K562 (cell line): ENCODE measurements around the gene CD19. TPM values are rescaled to one million over a fixed set of nuclear protein-coding genes. Genes with fewer than 3 reads are reported as not detected.
A peak's percentile ranks its signal among the peaks of the same experiment; 100 is the strongest.

Experiments used
- BCOR ChIP-seq: fragments of 450-650 bp; IDR thresholded peaks from 2 replicates; pipeline ENCODE4 v1.6.1; 2016
- CHCHD3 ChIP-seq: fragments of 250-450 bp; sonication (Bioruptor Pico); IDR thresholded peaks from 2 replicates; pipeline ENCODE4 v2.1.2; 2022; ENCODE audit warnings: mild to moderate bottlenecking
- CSDE1 ChIP-seq, 2 experiments: fragments of 450-650 bp; IDR thresholded peaks; 2 replicates each; pipeline ENCODE4 v1.6.1; 2016; ENCODE audit warnings: mild to moderate bottlenecking in 1 of 2
- KDM4B ChIP-seq, 2 experiments: fragments of 450-650 bp in 1 of 2; sonication (generic) in 1 of 2; IDR thresholded peaks; 2 replicates each; pipeline ENCODE4 v1.6.1; 2016 to 2017; ENCODE audit warnings: borderline replicate concordance in 2 of 2, antibody characterized with exemption in 1 of 2, low read depth in 1 of 2, mild to moderate bottlenecking in 1 of 2
- NFIC ChIP-seq: fragments of 450-650 bp; IDR thresholded peaks from 2 replicates; pipeline ENCODE4 v1.6.1; 2017; ENCODE audit warnings: mild to moderate bottlenecking, inconsistent platforms
- PCBP1 ChIP-seq: fragments of 200-400 bp; formaldehyde crosslinking; IDR thresholded peaks from 2 replicates; pipeline ENCODE4 v1.6.1; 2018; ENCODE audit warnings: mild to moderate bottlenecking, low read depth, low read length; ENCODE audit not compliant: poor library complexity, severe bottlenecking
- RBM25 ChIP-seq: fragments of 200-400 bp; formaldehyde crosslinking; IDR thresholded peaks from 2 replicates; pipeline ENCODE4 v1.6.1; 2018; ENCODE audit warnings: low read length, low read depth, moderate library complexity; ENCODE audit not compliant: severe bottlenecking
- RCOR1 ChIP-seq, 2 experiments: IDR thresholded peaks; 2 replicates each; pipeline ENCODE4 v1.6.1; 2012; ENCODE audit warnings: low read depth in 2 of 2, low read length in 2 of 2, borderline replicate concordance in 1 of 2, improper control_type of control experiment in 1 of 2
- TCFL5 ChIP-seq: fragments of 250-450 bp; sonication (Bioruptor Pico); conservative IDR thresholded peaks from 2 replicates; pipeline ENCODE4 v1.6.1; 2021; ENCODE audit warnings: mild to moderate bottlenecking, moderate library complexity, matching md5 sums
- ZBTB7A ChIP-seq: IDR thresholded peaks from 2 replicates; pipeline ENCODE4 v1.6.1; 2011; ENCODE audit warnings: low read depth, mild to moderate bottlenecking, low read length, moderate library complexity, borderline replicate concordance; ENCODE audit not compliant: control insufficient read depth
- ZNF408 ChIP-seq: fragments of 250-450 bp; sonication (Bioruptor Pico); IDR thresholded peaks from 2 replicates; pipeline ENCODE4 v1.4.0; 2020; ENCODE audit warnings: low read depth, mild to moderate bottlenecking, moderate library complexity
- polyA plus RNA-seq, 8 experiments: library from polyadenylated mRNA; depleted of rRNA in 4 of 8; stranded (reverse) in 5 of 8; unstranded in 3 of 8; fragments of >200 nt; fragmentation: Nextera tagmentation in 2 of 8; fragmentation: Illumina TruSeq in 1 of 8; extraction: Ambion mirVana in 2 of 8; extraction: Trizol in 1 of 8; gene quantifications; 2 replicates each; pipeline versions ENCODE4 v1.2.1 to v1.2.3, GENCODE V29; 2011 to 2014; ENCODE audit warnings: inconsistent platforms in 1 of 8, missing spikeins in 1 of 8
- total RNA-seq, 7 experiments: library from RNA; depleted of rRNA in 6 of 7; stranded (reverse); fragments of >200 nt in 6 of 7; fragmentation: Illumina TruSeq in 2 of 7; extraction: Trizol in 2 of 7; gene quantifications; 2 replicates each; pipeline versions ENCODE4 v1.2.1 to v1.2.3, GENCODE V29; 2011 to 2021; ENCODE audit warnings: low replicate concordance in 1 of 7
- TF ChIP-seq, protein P1 (sequence below): sonication (generic); formaldehyde crosslinking; IDR thresholded peaks from 2 replicates; pipeline ENCODE4 v1.8.0; 2022; ENCODE audit warnings: mild to moderate bottlenecking, missing genetic modification reagents
- TF ChIP-seq, protein P2 (sequence below), 2 experiments: fragments of 150-350 bp in 1 of 2; IDR thresholded peaks; 2 replicates each; pipeline ENCODE4 v1.6.1; 2012 to 2016; ENCODE audit warnings: low read depth in 2 of 2, low read length in 2 of 2, mild to moderate bottlenecking in 1 of 2, moderate library complexity in 1 of 2
- TF ChIP-seq, protein P3 (sequence below), 2 experiments: IDR thresholded peaks in 1 of 2; conservative IDR thresholded peaks in 1 of 2; 2 replicates each; pipeline ENCODE4 v1.6.1; 2016; ENCODE audit warnings: low read depth in 2 of 2, mild to moderate bottlenecking in 1 of 2, missing compliant biosample characterization in 1 of 2, missing genetic modification characterization in 1 of 2, moderate library complexity in 1 of 2
- TF ChIP-seq, protein P4 (sequence below), 2 experiments: fragments of 200-800 bp in 1 of 2; sonication (Bioruptor generic) in 1 of 2; sonication (generic) in 1 of 2; formaldehyde crosslinking in 1 of 2; IDR thresholded peaks in 1 of 2; conservative IDR thresholded peaks in 1 of 2; 2 replicates each; pipeline versions ENCODE4 v1.5.0 to v1.6.1; 2016 to 2020; ENCODE audit warnings: missing compliant biosample characterization in 1 of 2, missing genetic modification characterization in 1 of 2, missing genetic modification reagents in 1 of 2

The CD19 gene
- total and polyA plus RNA-seq, 9 of the 15 experiments (the other 6 are each of a cell fraction or from before 2014, with no cell fraction given): 0.27 to 3.7 (median 2.0) TPM; not detected in 1

DNA sequence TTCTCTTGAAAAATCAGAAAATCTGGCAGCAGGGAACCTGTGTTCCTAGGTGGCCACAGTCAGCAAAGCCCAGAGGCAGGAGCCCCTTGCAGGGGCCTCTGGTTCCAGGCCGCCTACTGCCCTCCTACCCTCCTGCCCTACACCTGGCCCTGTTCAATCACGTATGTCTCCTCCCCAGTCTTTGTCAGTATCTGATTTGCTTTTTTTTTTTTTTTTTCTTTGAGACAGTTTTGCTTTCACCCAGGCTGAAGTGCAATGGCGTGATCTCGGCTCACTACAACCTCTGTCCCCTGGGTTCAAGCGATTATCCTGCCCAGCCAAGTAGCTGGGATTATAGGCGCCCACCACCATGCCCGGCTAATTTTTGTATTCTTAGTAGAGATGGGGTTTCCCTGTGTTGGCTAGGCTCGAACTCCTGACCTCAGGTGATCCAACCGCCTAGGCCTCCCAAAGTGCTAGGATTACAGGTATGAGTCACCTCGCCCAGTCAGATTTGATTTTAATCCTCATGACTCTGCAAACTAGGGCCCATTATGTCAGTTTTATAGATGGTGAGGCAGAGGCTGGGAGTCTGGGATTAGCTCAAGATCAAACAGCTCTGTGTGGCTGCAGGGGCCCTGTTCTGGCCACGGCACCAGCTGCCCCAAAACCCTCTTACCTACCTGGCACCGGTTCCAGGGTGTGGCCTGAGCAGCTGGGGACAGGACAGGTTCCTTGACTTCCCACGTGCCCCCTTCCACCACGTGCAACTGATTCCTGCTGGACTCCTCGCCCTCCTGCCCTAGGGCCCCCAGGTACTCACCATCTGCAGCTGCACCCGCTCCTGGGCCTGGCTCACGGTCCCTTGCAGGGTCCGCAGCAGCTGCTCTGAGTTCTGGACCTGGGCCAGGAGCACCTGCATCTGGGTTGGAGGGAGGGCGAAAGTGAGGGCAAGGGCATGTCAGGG is 21.4 kb upstream of the CD19 start (continued):
- TF ChIP-seq, protein P1, sequence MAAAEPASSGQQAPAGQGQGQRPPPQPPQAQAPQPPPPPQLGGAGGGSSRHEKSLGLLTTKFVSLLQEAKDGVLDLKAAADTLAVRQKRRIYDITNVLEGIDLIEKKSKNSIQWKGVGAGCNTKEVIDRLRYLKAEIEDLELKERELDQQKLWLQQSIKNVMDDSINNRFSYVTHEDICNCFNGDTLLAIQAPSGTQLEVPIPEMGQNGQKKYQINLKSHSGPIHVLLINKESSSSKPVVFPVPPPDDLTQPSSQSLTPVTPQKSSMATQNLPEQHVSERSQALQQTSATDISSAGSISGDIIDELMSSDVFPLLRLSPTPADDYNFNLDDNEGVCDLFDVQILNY: no peak
- TF ChIP-seq, protein P2, sequence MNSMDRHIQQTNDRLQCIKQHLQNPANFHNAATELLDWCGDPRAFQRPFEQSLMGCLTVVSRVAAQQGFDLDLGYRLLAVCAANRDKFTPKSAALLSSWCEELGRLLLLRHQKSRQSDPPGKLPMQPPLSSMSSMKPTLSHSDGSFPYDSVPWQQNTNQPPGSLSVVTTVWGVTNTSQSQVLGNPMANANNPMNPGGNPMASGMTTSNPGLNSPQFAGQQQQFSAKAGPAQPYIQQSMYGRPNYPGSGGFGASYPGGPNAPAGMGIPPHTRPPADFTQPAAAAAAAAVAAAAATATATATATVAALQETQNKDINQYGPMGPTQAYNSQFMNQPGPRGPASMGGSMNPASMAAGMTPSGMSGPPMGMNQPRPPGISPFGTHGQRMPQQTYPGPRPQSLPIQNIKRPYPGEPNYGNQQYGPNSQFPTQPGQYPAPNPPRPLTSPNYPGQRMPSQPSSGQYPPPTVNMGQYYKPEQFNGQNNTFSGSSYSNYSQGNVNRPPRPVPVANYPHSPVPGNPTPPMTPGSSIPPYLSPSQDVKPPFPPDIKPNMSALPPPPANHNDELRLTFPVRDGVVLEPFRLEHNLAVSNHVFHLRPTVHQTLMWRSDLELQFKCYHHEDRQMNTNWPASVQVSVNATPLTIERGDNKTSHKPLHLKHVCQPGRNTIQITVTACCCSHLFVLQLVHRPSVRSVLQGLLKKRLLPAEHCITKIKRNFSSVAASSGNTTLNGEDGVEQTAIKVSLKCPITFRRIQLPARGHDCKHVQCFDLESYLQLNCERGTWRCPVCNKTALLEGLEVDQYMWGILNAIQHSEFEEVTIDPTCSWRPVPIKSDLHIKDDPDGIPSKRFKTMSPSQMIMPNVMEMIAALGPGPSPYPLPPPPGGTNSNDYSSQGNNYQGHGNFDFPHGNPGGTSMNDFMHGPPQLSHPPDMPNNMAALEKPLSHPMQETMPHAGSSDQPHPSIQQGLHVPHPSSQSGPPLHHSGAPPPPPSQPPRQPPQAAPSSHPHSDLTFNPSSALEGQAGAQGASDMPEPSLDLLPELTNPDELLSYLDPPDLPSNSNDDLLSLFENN (IDR thresholded peaks at IDR 0.05; ENCODE audit: low read depth in 2 of 2, low read length in 2 of 2): no peak
- TF ChIP-seq TCFL5 (CRISPR knock-in tag) (no peak), ZNF408 (CRISPR knock-in tag) (no peak), PCBP1 (no peak), RBM25 (no peak), CSDE1 (IDR thresholded peaks at IDR 0.05) (no peak), BCOR (no peak), ZBTB7A (no peak), NFIC (peak; percentile 43; the same call in 1 of the 2 replicates), CHCHD3 (CRISPR knock-in tag) (no peak), RCOR1 (IDR thresholded peaks at IDR 0.05; ENCODE audit: borderline replicate concordance in 1 of 2, low read depth in 2 of 2, low read length in 2 of 2) (no peak), KDM4B (IDR thresholded peaks at IDR 0.05; ENCODE audit: borderline replicate concordance in 2 of 2, low read depth in 1 of 2) (no peak)
- TF ChIP-seq, protein P3, sequence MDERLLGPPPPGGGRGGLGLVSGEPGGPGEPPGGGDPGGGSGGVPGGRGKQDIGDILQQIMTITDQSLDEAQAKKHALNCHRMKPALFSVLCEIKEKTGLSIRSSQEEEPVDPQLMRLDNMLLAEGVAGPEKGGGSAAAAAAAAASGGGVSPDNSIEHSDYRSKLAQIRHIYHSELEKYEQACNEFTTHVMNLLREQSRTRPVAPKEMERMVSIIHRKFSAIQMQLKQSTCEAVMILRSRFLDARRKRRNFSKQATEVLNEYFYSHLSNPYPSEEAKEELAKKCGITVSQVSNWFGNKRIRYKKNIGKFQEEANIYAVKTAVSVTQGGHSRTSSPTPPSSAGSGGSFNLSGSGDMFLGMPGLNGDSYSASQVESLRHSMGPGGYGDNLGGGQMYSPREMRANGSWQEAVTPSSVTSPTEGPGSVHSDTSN (CRISPR knock-in tag; IDR thresholded peaks at IDR 0.05; ENCODE audit: low read depth): no peak
- TF ChIP-seq, protein P3 (tag; conservative IDR thresholded peaks at IDR 0.05; ENCODE audit: low read depth): no peak
- TF ChIP-seq, protein P4, sequence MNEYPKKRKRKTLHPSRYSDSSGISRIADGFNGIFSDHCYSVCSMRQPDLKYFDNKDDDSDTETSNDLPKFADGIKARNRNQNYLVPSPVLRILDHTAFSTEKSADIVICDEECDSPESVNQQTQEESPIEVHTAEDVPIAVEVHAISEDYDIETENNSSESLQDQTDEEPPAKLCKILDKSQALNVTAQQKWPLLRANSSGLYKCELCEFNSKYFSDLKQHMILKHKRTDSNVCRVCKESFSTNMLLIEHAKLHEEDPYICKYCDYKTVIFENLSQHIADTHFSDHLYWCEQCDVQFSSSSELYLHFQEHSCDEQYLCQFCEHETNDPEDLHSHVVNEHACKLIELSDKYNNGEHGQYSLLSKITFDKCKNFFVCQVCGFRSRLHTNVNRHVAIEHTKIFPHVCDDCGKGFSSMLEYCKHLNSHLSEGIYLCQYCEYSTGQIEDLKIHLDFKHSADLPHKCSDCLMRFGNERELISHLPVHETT (CRISPR knock-in tag; conservative IDR thresholded peaks at IDR 0.05 in 1 of 2, IDR thresholded peaks at IDR 0.05 in 1 of 2): no peak
